Type B pancreatic cell (in vitro differentiated cells): ENCODE data around the gene OVOL2. TPM values are rescaled to one million over a fixed set of nuclear protein-coding genes. Genes with fewer than 3 reads are reported as not detected.

ENCODE experiments used
- DNase-seq: peaks from one replicate; pipeline ENCODE4 v3.0.0; 2021; ENCODE audit warnings: mixed read lengths; ENCODE audit not compliant: unreplicated experiment; ENCODE audit errors: extremely low spot score
- H3K27ac Mint-ChIP-seq: 2 replicates; pipeline ENCODE4 v1.8.0; 2021; ENCODE audit warnings: mild to moderate bottlenecking, mixed read lengths
- H3K27me3 Mint-ChIP-seq: 2 replicates; pipeline ENCODE4 v1.8.0; 2021; ENCODE audit warnings: mixed read lengths
- H3K36me3 Mint-ChIP-seq: 2 replicates; pipeline ENCODE4 v1.8.0; 2021; ENCODE audit warnings: mixed read lengths
- H3K4me1 Mint-ChIP-seq: one replicate; pipeline ENCODE4 v1.8.0; 2021; ENCODE audit warnings: mixed read lengths; ENCODE audit not compliant: unreplicated experiment
- H3K4me3 Mint-ChIP-seq: 2 replicates; pipeline ENCODE4 v1.8.0; 2021; ENCODE audit warnings: mild to moderate bottlenecking, mixed read lengths
- H3K9me3 Mint-ChIP-seq: 2 replicates; pipeline ENCODE4 v1.8.0; 2021; ENCODE audit warnings: mixed read lengths
- CTCF ChIP-seq: fragments of 200-600 bp; sonication (generic); conservative IDR thresholded peaks from 2 replicates; pipeline ENCODE4 v1.5.0; 2021; ENCODE audit warnings: antibody characterized with exemption, mild to moderate bottlenecking
- total RNA-seq: library from RNA; stranded (reverse); gene quantifications from 2 replicates; pipeline ENCODE4 v1.2.1, GENCODE V29; 2021; ENCODE audit warnings: low replicate concordance

Gene OVOL2
- total RNA-seq, 1 donor from 2014 or later, result 7.3 TPM

GRCh38 chr20:18039063-18039462 is 18.7 kb downstream of the OVOL2 start:
- Mint-ChIP-seq H3K4me1 (no peaks in the 10 kb centered on the region), H3K27me3 (peaks cover 2% of the 10 kb centered on the region), H3K27ac (no peak overlapping the region)

GRCh38 chr20:18034039-18034438 is 23.7 kb downstream of the OVOL2 start:
- Mint-ChIP-seq H3K27me3 (no peaks in the 10 kb centered on the region), H3K9me3 (no peaks in the 10 kb centered on the region), H3K27ac (no peak overlapping the region), H3K4me1 (peaks cover 8% of the 10 kb centered on the region), H3K36me3 (no peaks in the 10 kb centered on the region), H3K4me3 (no peak overlapping the region)
- DNase-seq, result no peak
- TF ChIP-seq CTCF, result no peak

More at GRCh38 chr20:18039063-18039462, 18.7 kb downstream of the OVOL2 start:
- TF ChIP-seq CTCF, result no peak
- Mint-ChIP-seq H3K9me3 (no peaks in the 10 kb centered on the region), H3K4me3 (no peak overlapping the region), H3K36me3 (peaks cover 7% of the 10 kb centered on the region)
- no peak for DNase-seq

GRCh38 chr20:18032977-18033892 is 24.5 kb downstream of the OVOL2 start:
- Mint-ChIP-seq H3K4me3 (no peak overlapping the region), H3K9me3 (no peaks in the 10 kb centered on the region), H3K27ac (no peak overlapping the region), H3K4me1 (peaks cover 8% of the 10 kb centered on the region), H3K36me3 (no peaks in the 10 kb centered on the region), H3K27me3 (no peaks in the 10 kb centered on the region)
- peak; percentile 64 for TF ChIP-seq CTCF
- no peak for DNase-seq

- H3K4me1 Mint-ChIP-seq, result peaks cover 8% of the 10 kb centered on the region
- no peaks in the 10 kb centered on the region for H3K36me3 Mint-ChIP-seq
- DNase-seq, result no peak
- H3K4me3 Mint-ChIP-seq, result no peak overlapping the region
- peak overlapping the region; percentile 22 for H3K27ac Mint-ChIP-seq
- H3K9me3 Mint-ChIP-seq, result no peaks in the 10 kb centered on the region
- no peak for TF ChIP-seq CTCF
- H3K27me3 Mint-ChIP-seq, result no peaks in the 10 kb centered on the region
These were observed 25.7 kb downstream of the OVOL2 start for GRCh38 chr20:18031888-18032509.

GRCh38 chr20:18031050-18031449 is 26.7 kb downstream of the OVOL2 start:
- no peak for DNase-seq
- Mint-ChIP-seq H3K27ac (no peak overlapping the region), H3K27me3 (no peaks in the 10 kb centered on the region), H3K4me1 (peaks cover 8% of the 10 kb centered on the region), H3K36me3 (no peaks in the 10 kb centered on the region), H3K9me3 (no peaks in the 10 kb centered on the region), H3K4me3 (no peak overlapping the region)
- no peak for TF ChIP-seq CTCF
